ENCODE data around the gene FXYD1. TPM values are rescaled to one million over a fixed set of nuclear protein-coding genes. Genes with fewer than 3 reads are reported as not detected.

The FXYD1 gene
- total RNA-seq, 4 donors from 2014 or later, result 44.4 to 92.6 (median 70.7) TPM

GRCh38 chr19:35162471-35163326 is 24.1 kb downstream of the FXYD1 start:
- Histone ChIP-seq H3K27me3 (peaks cover 0 to 11% (median 0%) of the 10 kb centered on the region in 4 donors), H3K36me3 (peaks cover 23 to 99% (median 69%) of the 10 kb centered on the region in 4 donors), H3K4me1 (no peaks in the 10 kb centered on the region), H3K27ac (replicated peaks in 1 of 4) (no peak overlapping the region), H3K4me3 (no peak overlapping the region), H3K9me3 (peaks cover 0 to 48% (median 25%) of the 10 kb centered on the region in 4 donors)
- TF ChIP-seq CTCF (IDR thresholded peaks at IDR 0.05) (no peak), POLR2AphosphoS5 (IDR thresholded peaks at IDR 0.05) (no peak), EP300 (IDR thresholded peaks at IDR 0.05) (no peak), POLR2A (IDR thresholded peaks at IDR 0.05; ENCODE audit: low read depth) (no peak)
- WGBS, result 82% methylated on average over 3 of the region's 6 CpGs
- intact Hi-C loops (cut with DNase I), result no loop called here
- DNase-seq (ENCODE audit: extremely low spot score), result no peak

DNA sequence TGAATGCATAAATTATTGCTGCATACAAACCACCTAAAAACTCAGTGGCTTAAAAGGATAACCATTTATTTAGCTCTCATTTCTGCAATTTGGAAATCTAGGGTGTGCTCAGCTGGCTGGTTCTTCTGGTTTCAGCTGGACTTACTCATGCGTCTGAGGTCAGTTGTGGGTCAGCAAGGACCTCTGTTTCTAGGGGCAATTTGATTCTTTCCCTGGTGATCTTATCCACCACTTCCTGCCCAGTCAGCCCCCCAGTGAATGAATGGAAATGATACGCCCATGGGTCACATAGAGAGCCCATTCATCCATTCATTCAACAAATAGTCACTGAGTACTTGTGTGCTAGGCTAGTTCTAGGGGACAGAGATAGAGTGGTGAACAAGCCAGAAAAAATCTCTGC is 25.8 kb downstream of the FXYD1 start:
- intact Hi-C loops (cut with DNase I), result no loop called here
- WGBS, result 85% methylated on average over 2 of the region's 2 CpGs
- TF ChIP-seq CTCF (IDR thresholded peaks at IDR 0.05), result no peak
- TF ChIP-seq POLR2AphosphoS5 (IDR thresholded peaks at IDR 0.05), result no peak
- TF ChIP-seq POLR2A (IDR thresholded peaks at IDR 0.05; ENCODE audit: low read depth), result no peak
- TF ChIP-seq EP300 (IDR thresholded peaks at IDR 0.05), result no peak
- H3K4me3 ChIP-seq, result no peak overlapping the region
- DNase-seq (ENCODE audit: extremely low spot score), result no peak
- H3K4me1 ChIP-seq, result no peaks in the 10 kb centered on the region
- peaks cover 0 to 4% (median 0%) of the 10 kb centered on the region in 4 donors for H3K27me3 ChIP-seq
- H3K27ac ChIP-seq (replicated peaks in 1 of 4), result no peak overlapping the region
- peaks cover 23 to 82% (median 60%) of the 10 kb centered on the region in 4 donors for H3K36me3 ChIP-seq
- peaks cover 0 to 48% (median 25%) of the 10 kb centered on the region in 4 donors for H3K9me3 ChIP-seq

DNA sequence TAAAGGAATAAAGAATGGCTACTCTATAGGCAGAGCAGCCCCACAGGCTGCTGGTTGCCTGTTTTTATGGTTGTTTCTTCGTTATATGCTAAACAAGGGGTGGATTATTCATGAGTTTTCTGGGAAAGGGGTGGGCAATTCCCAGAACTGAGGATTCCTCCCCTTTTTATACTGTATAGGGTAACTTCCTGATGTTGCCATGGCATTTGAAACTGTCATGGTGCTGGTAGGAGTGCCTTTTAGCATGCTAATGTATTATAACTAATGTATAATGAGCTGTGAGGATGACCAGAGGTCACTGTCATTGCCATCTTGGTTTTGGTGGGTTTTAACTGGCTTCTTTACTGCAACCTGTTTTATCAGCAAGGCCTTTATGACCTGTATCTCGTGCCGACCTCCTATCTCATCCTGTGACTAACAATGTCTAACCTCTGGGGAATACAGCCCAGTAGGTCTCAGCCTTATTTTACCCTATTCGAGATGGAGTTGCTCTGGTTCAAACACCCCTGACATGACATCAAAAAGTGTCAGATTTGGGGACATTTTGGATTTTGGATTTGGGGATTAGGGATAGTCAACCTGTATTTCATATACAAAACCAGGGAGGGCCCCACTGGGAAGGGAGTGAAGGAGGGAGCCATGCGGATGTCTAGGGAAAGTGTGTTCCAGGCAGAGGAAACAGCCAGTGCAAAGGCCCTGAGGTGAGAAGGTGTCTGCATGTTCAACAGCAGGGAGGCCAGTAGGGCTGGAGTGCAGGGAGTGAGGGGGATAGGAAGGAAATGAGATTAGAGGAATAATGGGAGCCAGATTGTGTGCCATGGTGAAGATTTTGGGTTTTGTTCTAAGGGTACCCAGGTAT is 26.8 kb downstream of the FXYD1 start:
- 73% methylated on average over 5 of the region's 5 CpGs for WGBS
- Histone ChIP-seq H3K27ac (replicated peaks in 1 of 4) (no peak overlapping the region), H3K27me3 (no peaks in the 10 kb centered on the region), H3K4me3 (no peak overlapping the region), H3K36me3 (peaks cover 19 to 73% (median 54%) of the 10 kb centered on the region in 4 donors), H3K4me1 (no peaks in the 10 kb centered on the region), H3K9me3 (peaks cover 0 to 48% (median 25%) of the 10 kb centered on the region in 4 donors)
- no peak for DNase-seq (ENCODE audit: extremely low spot score)
- intact Hi-C loops (cut with DNase I), result no loop called here
- TF ChIP-seq POLR2AphosphoS5 (IDR thresholded peaks at IDR 0.05) (no peak), POLR2A (IDR thresholded peaks at IDR 0.05; ENCODE audit: low read depth) (no peak), EP300 (IDR thresholded peaks at IDR 0.05) (no peak), CTCF (IDR thresholded peaks at IDR 0.05) (no peak)

DNA sequence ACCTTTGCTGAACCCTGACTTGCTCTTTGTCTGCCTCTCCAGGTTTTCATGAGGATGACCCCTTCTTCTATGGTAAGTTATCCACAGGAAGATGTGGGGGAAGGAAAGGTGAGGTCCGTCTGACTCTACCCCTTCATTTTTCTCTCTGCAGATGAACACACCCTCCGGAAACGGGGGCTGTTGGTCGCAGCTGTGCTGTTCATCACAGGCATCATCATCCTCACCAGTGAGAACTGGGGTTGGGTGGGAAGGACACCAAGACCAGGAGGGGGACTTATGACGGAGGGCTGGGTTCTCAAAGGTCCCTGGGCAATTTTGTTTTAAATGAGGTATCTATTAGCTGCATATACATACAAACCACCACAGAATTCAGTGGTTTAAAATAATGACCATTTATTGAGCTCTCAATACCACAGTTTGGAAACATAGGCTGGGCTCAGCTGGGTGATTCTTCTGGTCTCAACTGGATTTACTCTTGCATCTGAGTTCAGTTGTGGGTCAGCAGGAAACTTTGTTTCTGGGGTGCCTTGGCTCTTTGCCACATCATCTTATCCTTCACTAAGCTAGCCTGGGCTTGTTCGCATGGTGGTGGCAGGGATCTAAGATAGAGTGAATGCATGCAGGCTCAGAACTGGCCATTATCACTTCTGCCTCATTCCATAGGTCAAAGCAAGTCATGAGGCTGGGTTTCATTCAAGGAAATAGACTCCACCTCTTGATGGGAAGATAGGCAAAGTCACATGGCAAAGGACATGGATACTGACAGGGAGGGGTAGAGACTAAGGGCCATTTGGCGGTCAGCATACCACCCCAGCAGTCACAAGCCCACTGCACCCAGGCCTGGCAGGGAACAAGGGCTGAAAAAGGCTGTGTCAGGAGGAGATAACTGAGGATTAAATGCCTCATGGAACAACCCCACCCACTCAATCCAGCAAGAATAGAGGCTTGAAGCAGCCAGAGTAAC is 27.8 kb downstream of the FXYD1 start:
- WGBS, result 93% methylated on average over 7 of the region's 7 CpGs
- Histone ChIP-seq H3K9me3 (peaks cover 0 to 48% (median 25%) of the 10 kb centered on the region in 4 donors), H3K27me3 (no peaks in the 10 kb centered on the region), H3K36me3 (peaks cover 19 to 63% (median 49%) of the 10 kb centered on the region in 4 donors), H3K4me1 (no peaks in the 10 kb centered on the region), H3K4me3 (no peak overlapping the region), H3K27ac (replicated peaks in 1 of 4) (no peak overlapping the region)
- intact Hi-C loops (cut with DNase I), result no loop called here
- no peak for DNase-seq (ENCODE audit: extremely low spot score)
- TF ChIP-seq POLR2AphosphoS5 (IDR thresholded peaks at IDR 0.05) (no peak), CTCF (IDR thresholded peaks at IDR 0.05) (no peak), POLR2A (IDR thresholded peaks at IDR 0.05; ENCODE audit: low read depth) (no peak)

All from esophagus muscularis mucosa (tissue), 4 donors.